ENCODE measurements around the gene NEURL1B.

The NEURL1B gene

GRCh38 chr5:172739375-172739774, 98.3 kb downstream of the NEURL1B start:
- Histone ChIP-seq H3K9ac (ENCODE audit: insufficient read length, low read depth) (no peak overlapping the region), H3K4me3 (ENCODE audit: insufficient read length, low read depth) (no peak overlapping the region), H3K36me3 (ENCODE audit: insufficient read depth, insufficient read length, low read length) (no peaks in the 10 kb centered on the region), H3K4me1 (ENCODE audit: insufficient read depth, insufficient read length) (peaks cover 2% of the 10 kb centered on the region), H3K9me3 (ENCODE audit: insufficient read depth, low read length) (no peaks in the 10 kb centered on the region), H3K27me3 (ENCODE audit: insufficient read depth, insufficient read length) (no peaks in the 10 kb centered on the region)
- no peak for DNase-seq (ENCODE audit: low read depth, low spot score)
- TF ChIP-seq ZNF274 (IDR thresholded peaks at IDR 0.05; ENCODE audit: low read depth, low read length): no peak

GRCh38 chr5:172740428-172741205, 99.6 kb downstream of the NEURL1B start:
- Histone ChIP-seq H3K9me3 (ENCODE audit: insufficient read depth, low read length) (no peaks in the 10 kb centered on the region), H3K4me3 (ENCODE audit: insufficient read length, low read depth) (no peak overlapping the region), H3K9ac (ENCODE audit: insufficient read length, low read depth) (no peak overlapping the region), H3K4me1 (ENCODE audit: insufficient read depth, insufficient read length) (peaks cover 2% of the 10 kb centered on the region), H3K36me3 (ENCODE audit: insufficient read depth, insufficient read length, low read length) (no peaks in the 10 kb centered on the region), H3K27me3 (ENCODE audit: insufficient read depth, insufficient read length) (no peaks in the 10 kb centered on the region)
- TF ChIP-seq ZNF274 (IDR thresholded peaks at IDR 0.05; ENCODE audit: low read depth, low read length): no peak
- TF ChIP-seq YY1 (IDR thresholded peaks at IDR 0.05; ENCODE audit: insufficient read depth, insufficient read length): no peak
- no peak for TF ChIP-seq SUZ12 (IDR thresholded peaks at IDR 0.05; ENCODE audit: extremely low read depth, insufficient read depth, insufficient read length)
- no peak for DNase-seq (ENCODE audit: low read depth, low spot score)
